Activated T-cell treated with anti-CD3 and anti-CD28 coated beads, Interleukin-2, amount 50 U/mL, for 4 hours (primary cell): ENCODE measurements around the gene GRID1. TPM values are rescaled to one million over a fixed set of nuclear protein-coding genes. Genes with fewer than 3 reads are reported as not detected.
A peak's percentile ranks its signal among the peaks of the same experiment; 100 is the strongest.

ENCODE experiments used
- ATAC-seq, 2 donors: fragments of 200-7000 bp; cut with Tn5 transposase; one replicate each; pipeline ENCODE4 v1.10.0; 2021
- DNase-seq: peaks from one replicate; pipeline ENCODE4 v3.0.0-alpha.2; 2020
- H3K27me3 Mint-ChIP-seq: one replicate; pipeline ENCODE4 v1.8.0; 2021; ENCODE audit warnings: low read depth, mixed read lengths
- H3K36me3 Mint-ChIP-seq: one replicate; pipeline ENCODE4 v1.8.0; 2022; ENCODE audit warnings: mixed read lengths; ENCODE audit not compliant: insufficient read depth
- H3K4me1 Mint-ChIP-seq: one replicate; pipeline ENCODE4 v1.8.0; 2021; ENCODE audit warnings: low read depth, mixed read lengths
- H3K4me3 Mint-ChIP-seq: one replicate; pipeline ENCODE4 v1.8.0; 2021; ENCODE audit warnings: mild to moderate bottlenecking, moderate library complexity, mixed read lengths
- H3K9me3 Mint-ChIP-seq: one replicate; pipeline ENCODE4 v1.8.0; 2021; ENCODE audit warnings: mixed read lengths
- total RNA-seq, 3 donors: library from RNA; stranded (reverse); gene quantifications; one replicate each; pipeline ENCODE4 v1.2.1, GENCODE V29; 2021

GRID1 gene
- total RNA-seq, 3 donors from 2014 or later = not detected

DNA sequence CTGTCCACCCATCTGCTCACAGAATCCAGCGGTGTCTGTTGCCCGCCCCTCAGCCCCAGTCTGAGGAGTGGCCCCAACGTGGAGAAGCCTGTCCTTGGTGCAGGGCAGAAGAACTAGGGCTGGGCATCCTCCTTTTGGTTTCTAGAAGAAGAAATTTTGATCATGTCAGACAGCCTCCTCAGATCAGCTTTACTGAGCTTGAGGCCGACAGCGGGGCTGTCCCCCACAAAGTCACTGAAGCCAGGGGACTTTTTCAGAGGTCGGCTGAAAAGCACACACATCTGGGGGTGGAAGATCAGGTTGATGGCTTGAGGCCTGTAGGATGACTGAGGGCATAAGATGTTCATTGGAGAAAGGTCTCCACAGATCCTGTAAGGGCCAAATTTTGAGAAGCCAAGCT lies 767.9 kb downstream of the GRID1 start:
- Mint-ChIP-seq H3K36me3 (no peaks in the 10 kb centered on the region), H3K27me3 (no peaks in the 10 kb centered on the region), H3K9me3 (no peaks in the 10 kb centered on the region), H3K4me1 (peaks cover 28% of the 10 kb centered on the region), H3K4me3 (no peak overlapping the region)
- DNase-seq (no peak), ATAC-seq (no peak)

DNA sequence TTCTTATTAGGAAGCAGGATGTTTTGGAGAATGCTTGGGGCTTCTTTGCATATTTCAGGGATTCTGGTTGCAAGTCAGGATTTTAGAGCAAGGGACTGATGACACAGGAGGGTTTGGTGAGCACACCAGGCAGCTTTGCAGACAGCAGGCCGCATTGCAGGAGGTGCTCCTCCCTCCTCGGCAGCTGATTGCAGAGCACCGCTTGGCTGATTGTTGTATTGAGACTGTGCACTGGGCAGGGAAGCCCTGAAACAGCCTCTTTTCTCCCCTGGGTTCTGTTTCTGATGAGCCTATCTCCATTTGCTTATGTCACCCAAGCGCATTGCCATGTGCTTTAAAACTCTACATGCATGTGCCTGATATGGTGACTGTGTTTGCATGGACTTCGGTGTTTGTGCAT lies 769.6 kb downstream of the GRID1 start:
- DNase-seq = no peak
- Mint-ChIP-seq H3K9me3 (no peaks in the 10 kb centered on the region), H3K4me1 (peaks cover 19% of the 10 kb centered on the region), H3K4me3 (no peak overlapping the region), H3K27me3 (no peaks in the 10 kb centered on the region), H3K36me3 (no peaks in the 10 kb centered on the region)
- no peak for ATAC-seq

GRCh38 chr10:85596389-85596788 lies 770.2 kb downstream of the GRID1 start:
- ATAC-seq (no peak), DNase-seq (no peak)
- Mint-ChIP-seq H3K9me3 (no peaks in the 10 kb centered on the region), H3K27me3 (no peaks in the 10 kb centered on the region), H3K4me3 (no peak overlapping the region), H3K36me3 (no peaks in the 10 kb centered on the region), H3K4me1 (peaks cover 19% of the 10 kb centered on the region)

GRCh38 chr10:85594239-85594638 lies 772.4 kb downstream of the GRID1 start:
- H3K27me3 Mint-ChIP-seq = no peaks in the 10 kb centered on the region
- H3K36me3 Mint-ChIP-seq = no peaks in the 10 kb centered on the region
- no peak overlapping the region for H3K4me3 Mint-ChIP-seq
- ATAC-seq (peak in 1 of 2 donors; percentile 46), DNase-seq (no peak)
- H3K9me3 Mint-ChIP-seq = no peaks in the 10 kb centered on the region
- peaks cover 19% of the 10 kb centered on the region for H3K4me1 Mint-ChIP-seq

GRCh38 chr10:85593226-85593772 lies 773.3 kb downstream of the GRID1 start:
- H3K4me3 Mint-ChIP-seq = no peak overlapping the region
- no peaks in the 10 kb centered on the region for H3K36me3 Mint-ChIP-seq
- no peaks in the 10 kb centered on the region for H3K27me3 Mint-ChIP-seq
- peaks cover 19% of the 10 kb centered on the region for H3K4me1 Mint-ChIP-seq
- no peak for DNase-seq
- H3K9me3 Mint-ChIP-seq = no peaks in the 10 kb centered on the region
- ATAC-seq = no peak

DNA sequence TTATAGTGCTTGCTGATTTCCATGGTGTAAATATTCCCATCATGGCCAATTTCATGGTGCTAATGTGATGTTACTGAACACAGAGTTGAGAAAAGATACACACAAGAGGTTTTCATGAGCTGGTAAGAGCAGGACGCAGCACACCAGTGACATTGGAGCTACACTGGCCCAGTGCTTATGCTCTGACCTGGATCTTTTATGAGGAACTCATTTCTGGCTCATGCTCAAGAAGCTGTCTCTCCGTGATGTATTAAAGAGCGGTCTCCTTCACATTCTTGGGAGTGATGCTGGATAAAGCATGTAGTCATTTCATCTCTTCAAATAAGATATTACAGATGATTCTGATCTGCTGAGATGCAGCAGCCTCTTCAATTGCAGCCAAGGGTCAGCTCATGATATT lies 785.2 kb downstream of the GRID1 start:
- DNase-seq (no peak), ATAC-seq (no peak)
- H3K9me3 Mint-ChIP-seq = no peaks in the 10 kb centered on the region
- no peak overlapping the region for H3K4me3 Mint-ChIP-seq
- no peaks in the 10 kb centered on the region for H3K36me3 Mint-ChIP-seq
- no peaks in the 10 kb centered on the region for H3K4me1 Mint-ChIP-seq
- H3K27me3 Mint-ChIP-seq = peaks cover 5% of the 10 kb centered on the region

- no peak for DNase-seq
- peaks cover 7% of the 10 kb centered on the region for H3K27me3 Mint-ChIP-seq
- no peak for ATAC-seq
- H3K36me3 Mint-ChIP-seq = no peaks in the 10 kb centered on the region
- no peaks in the 10 kb centered on the region for H3K4me1 Mint-ChIP-seq
- H3K4me3 Mint-ChIP-seq = no peak overlapping the region
- H3K9me3 Mint-ChIP-seq = no peaks in the 10 kb centered on the region
Observed at GRCh38 chr10:85580585-85580984, 786.0 kb downstream of the GRID1 start.

- Mint-ChIP-seq H3K4me3 (no peak overlapping the region), H3K27me3 (peaks cover 7% of the 10 kb centered on the region), H3K4me1 (no peaks in the 10 kb centered on the region), H3K36me3 (no peaks in the 10 kb centered on the region), H3K9me3 (no peaks in the 10 kb centered on the region)
- DNase-seq = no peak
- ATAC-seq = no peak
Observed at GRCh38 chr10:85578860-85579259, 787.7 kb downstream of the GRID1 start.

GRCh38 chr10:85575441-85575840 lies 791.2 kb downstream of the GRID1 start:
- Mint-ChIP-seq H3K9me3 (no peaks in the 10 kb centered on the region), H3K36me3 (no peaks in the 10 kb centered on the region), H3K4me1 (no peaks in the 10 kb centered on the region), H3K4me3 (no peak overlapping the region), H3K27me3 (peaks cover 7% of the 10 kb centered on the region)
- ATAC-seq = no peak
- no peak for DNase-seq

- Mint-ChIP-seq H3K4me1 (no peaks in the 10 kb centered on the region), H3K27me3 (peaks cover 1% of the 10 kb centered on the region), H3K4me3 (no peak overlapping the region), H3K36me3 (no peaks in the 10 kb centered on the region), H3K9me3 (no peaks in the 10 kb centered on the region)
- no peak for ATAC-seq
- no peak for DNase-seq
Observed at GRCh38 chr10:85570871-85571270, 795.7 kb downstream of the GRID1 start.

DNA sequence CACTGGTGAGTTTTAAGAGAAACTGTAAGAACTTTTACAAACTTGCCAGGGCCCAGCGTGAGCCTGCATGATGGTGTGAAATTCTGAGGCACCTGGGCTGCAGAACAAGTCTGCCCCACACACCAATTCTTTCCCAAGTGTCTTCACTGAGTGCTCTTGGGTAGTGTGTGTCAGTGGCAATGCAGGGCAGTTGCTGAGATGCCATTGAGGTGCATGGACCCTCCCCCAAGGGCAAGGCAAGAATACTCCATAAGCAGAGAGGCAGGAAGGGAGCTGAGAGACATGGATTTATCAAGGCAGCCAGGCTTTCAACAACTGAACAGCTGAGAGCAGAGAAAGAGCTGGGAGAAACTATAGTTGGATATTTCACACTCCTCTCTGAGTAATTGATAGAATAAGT lies 801.2 kb downstream of the GRID1 start:
- no peaks in the 10 kb centered on the region for H3K36me3 Mint-ChIP-seq
- H3K9me3 Mint-ChIP-seq = no peaks in the 10 kb centered on the region
- no peak overlapping the region for H3K4me3 Mint-ChIP-seq
- ATAC-seq = no peak
- H3K4me1 Mint-ChIP-seq = no peaks in the 10 kb centered on the region
- DNase-seq = no peak
- H3K27me3 Mint-ChIP-seq = no peaks in the 10 kb centered on the region

- H3K4me1 Mint-ChIP-seq = no peaks in the 10 kb centered on the region
- H3K9me3 Mint-ChIP-seq = no peaks in the 10 kb centered on the region
- ATAC-seq = no peak
- H3K4me3 Mint-ChIP-seq = no peak overlapping the region
- peaks cover 1% of the 10 kb centered on the region for H3K27me3 Mint-ChIP-seq
- H3K36me3 Mint-ChIP-seq = no peaks in the 10 kb centered on the region
- DNase-seq = no peak
Observed at GRCh38 chr10:85558533-85558932, 808.1 kb downstream of the GRID1 start.

GRCh38 chr10:85557706-85558105 lies 808.9 kb downstream of the GRID1 start:
- ATAC-seq = no peak
- no peaks in the 10 kb centered on the region for H3K36me3 Mint-ChIP-seq
- H3K9me3 Mint-ChIP-seq = no peaks in the 10 kb centered on the region
- no peak overlapping the region for H3K4me3 Mint-ChIP-seq
- peaks cover 2% of the 10 kb centered on the region for H3K27me3 Mint-ChIP-seq
- DNase-seq = no peak
- no peaks in the 10 kb centered on the region for H3K4me1 Mint-ChIP-seq

DNA sequence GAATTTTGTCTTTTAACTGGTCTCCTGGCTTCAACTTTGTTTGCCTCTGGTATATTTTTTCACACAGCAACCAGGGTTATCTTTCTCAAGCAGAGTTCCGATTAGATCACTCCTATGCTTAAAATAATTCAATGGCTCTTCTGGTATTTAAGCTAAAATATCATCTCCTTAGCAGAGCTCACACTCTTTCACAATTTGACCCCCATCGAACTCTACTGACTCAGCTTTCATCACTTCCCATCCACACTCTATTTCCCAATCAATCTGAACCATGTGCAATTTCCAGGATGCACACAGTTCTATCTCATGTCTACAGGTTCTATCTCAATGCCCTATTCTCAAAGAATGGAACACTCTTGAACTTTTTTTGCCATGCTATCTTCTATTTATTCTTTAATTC lies 809.5 kb downstream of the GRID1 start:
- H3K4me3 Mint-ChIP-seq = no peak overlapping the region
- H3K9me3 Mint-ChIP-seq = no peaks in the 10 kb centered on the region
- no peaks in the 10 kb centered on the region for H3K36me3 Mint-ChIP-seq
- no peaks in the 10 kb centered on the region for H3K4me1 Mint-ChIP-seq
- ATAC-seq (no peak), DNase-seq (no peak)
- H3K27me3 Mint-ChIP-seq = peaks cover 4% of the 10 kb centered on the region
